ENCODE results near the gene RNF166.

DNA sequence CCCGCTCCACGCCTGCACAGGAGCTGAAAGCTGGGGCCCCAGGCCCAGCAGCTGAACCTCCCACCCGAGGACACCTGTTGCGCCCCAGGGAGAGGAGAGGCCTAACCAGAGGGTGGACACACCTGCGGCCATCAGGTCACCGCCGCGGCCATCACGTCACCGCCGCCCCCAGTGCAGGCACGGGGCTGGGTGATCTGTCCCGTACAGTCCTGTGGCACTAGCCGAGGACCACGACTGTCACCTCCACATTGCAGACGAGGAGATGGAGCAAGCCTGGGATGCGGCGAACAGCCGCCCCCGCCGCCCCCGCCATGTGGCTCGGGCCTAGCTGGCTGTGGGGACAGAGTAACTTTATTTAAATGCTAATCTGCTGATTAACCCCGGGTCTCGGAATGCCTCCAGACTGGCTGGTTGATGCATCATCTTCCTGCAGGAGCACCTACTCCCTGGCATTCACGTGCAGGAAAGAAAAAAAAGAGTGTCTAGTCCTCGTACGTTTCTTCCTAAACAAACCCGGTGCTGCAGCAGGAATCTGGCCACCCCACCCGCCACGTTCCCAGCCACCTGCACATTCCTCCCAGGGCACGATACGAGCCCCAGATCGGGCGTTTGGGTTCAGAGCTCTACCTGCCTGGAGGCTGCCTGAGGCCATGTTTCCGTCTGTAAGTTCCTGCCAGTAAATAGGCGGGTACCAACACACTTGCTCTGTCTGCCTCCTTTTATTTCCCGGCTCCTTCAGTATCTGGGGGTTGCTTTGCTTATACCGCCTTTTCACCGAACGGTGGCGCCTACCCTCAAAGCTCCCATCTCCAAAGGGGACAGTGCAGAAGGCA, 48.9 kb upstream of the RNF166 start:
- TF ChIP-seq, protein P1, sequence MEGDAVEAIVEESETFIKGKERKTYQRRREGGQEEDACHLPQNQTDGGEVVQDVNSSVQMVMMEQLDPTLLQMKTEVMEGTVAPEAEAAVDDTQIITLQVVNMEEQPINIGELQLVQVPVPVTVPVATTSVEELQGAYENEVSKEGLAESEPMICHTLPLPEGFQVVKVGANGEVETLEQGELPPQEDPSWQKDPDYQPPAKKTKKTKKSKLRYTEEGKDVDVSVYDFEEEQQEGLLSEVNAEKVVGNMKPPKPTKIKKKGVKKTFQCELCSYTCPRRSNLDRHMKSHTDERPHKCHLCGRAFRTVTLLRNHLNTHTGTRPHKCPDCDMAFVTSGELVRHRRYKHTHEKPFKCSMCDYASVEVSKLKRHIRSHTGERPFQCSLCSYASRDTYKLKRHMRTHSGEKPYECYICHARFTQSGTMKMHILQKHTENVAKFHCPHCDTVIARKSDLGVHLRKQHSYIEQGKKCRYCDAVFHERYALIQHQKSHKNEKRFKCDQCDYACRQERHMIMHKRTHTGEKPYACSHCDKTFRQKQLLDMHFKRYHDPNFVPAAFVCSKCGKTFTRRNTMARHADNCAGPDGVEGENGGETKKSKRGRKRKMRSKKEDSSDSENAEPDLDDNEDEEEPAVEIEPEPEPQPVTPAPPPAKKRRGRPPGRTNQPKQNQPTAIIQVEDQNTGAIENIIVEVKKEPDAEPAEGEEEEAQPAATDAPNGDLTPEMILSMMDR (IDR thresholded peaks at IDR 0.05; ENCODE audit: low read depth, low read length, missing input control) = no peak
- TF ChIP-seq YY1 (IDR thresholded peaks at IDR 0.05) (no peak), FOXA2 (IDR thresholded peaks at IDR 0.05) (no peak), NR2F2 (IDR thresholded peaks at IDR 0.05) (no peak), TAF1 (conservative IDR thresholded peaks at IDR 0.05) (no peak), GABPA (IDR thresholded peaks at IDR 0.05 in 1 of 2, conservative IDR thresholded peaks at IDR 0.05 in 1 of 2) (no peak), FOXA1 (IDR thresholded peaks at IDR 0.05) (no peak), RAD21 (IDR thresholded peaks at IDR 0.05) (no peak), RXRA (IDR thresholded peaks at IDR 0.05) (no peak)
- TF ChIP-seq, protein P2, sequence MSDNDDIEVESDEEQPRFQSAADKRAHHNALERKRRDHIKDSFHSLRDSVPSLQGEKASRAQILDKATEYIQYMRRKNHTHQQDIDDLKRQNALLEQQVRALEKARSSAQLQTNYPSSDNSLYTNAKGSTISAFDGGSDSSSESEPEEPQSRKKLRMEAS (IDR thresholded peaks at IDR 0.05) = no peak
- TF ChIP-seq, protein P3, sequence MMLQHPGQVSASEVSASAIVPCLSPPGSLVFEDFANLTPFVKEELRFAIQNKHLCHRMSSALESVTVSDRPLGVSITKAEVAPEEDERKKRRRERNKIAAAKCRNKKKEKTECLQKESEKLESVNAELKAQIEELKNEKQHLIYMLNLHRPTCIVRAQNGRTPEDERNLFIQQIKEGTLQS (IDR thresholded peaks at IDR 0.05) = no peak
- TF ChIP-seq, protein P4, sequence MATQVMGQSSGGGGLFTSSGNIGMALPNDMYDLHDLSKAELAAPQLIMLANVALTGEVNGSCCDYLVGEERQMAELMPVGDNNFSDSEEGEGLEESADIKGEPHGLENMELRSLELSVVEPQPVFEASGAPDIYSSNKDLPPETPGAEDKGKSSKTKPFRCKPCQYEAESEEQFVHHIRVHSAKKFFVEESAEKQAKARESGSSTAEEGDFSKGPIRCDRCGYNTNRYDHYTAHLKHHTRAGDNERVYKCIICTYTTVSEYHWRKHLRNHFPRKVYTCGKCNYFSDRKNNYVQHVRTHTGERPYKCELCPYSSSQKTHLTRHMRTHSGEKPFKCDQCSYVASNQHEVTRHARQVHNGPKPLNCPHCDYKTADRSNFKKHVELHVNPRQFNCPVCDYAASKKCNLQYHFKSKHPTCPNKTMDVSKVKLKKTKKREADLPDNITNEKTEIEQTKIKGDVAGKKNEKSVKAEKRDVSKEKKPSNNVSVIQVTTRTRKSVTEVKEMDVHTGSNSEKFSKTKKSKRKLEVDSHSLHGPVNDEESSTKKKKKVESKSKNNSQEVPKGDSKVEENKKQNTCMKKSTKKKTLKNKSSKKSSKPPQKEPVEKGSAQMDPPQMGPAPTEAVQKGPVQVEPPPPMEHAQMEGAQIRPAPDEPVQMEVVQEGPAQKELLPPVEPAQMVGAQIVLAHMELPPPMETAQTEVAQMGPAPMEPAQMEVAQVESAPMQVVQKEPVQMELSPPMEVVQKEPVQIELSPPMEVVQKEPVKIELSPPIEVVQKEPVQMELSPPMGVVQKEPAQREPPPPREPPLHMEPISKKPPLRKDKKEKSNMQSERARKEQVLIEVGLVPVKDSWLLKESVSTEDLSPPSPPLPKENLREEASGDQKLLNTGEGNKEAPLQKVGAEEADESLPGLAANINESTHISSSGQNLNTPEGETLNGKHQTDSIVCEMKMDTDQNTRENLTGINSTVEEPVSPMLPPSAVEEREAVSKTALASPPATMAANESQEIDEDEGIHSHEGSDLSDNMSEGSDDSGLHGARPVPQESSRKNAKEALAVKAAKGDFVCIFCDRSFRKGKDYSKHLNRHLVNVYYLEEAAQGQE (IDR thresholded peaks at IDR 0.05) = no peak
